Fibroblast of villous mesenchyme (primary cell): ENCODE data around the gene RNFT2. TPM values are rescaled to one million over a fixed set of nuclear protein-coding genes. Genes with fewer than 3 reads are reported as not detected.
"Not testable (repeated sequence)": the region's sequence is repeated elsewhere in the genome, so short reads cannot be mapped to it uniquely, and the experiment has no call there.

ENCODE experiments used
- DNase-seq: peaks from one replicate; pipeline ENCODE4 v3.0.0-alpha.2; 2010; ENCODE audit warnings: low read depth
- H3K4me3 ChIP-seq: 2 replicates; pipeline ENCODE4 v1.5.1; 2011; ENCODE audit warnings: low read depth, mild to moderate bottlenecking, low read length
- total RNA-seq: library from RNA; depleted of rRNA; stranded (reverse); fragments of >200 nt; gene quantifications from 2 replicates; pipeline ENCODE4 v1.2.3, GENCODE V29; 2012
- TF ChIP-seq, protein P1 (sequence below): IDR thresholded peaks from 2 replicates; pipeline ENCODE4 v1.5.1; 2012; ENCODE audit warnings: low read depth, mild to moderate bottlenecking, low read length; ENCODE audit not compliant: insufficient read depth

Gene RNFT2
- total RNA-seq, 1 donor, result 7.3 TPM

DNA sequence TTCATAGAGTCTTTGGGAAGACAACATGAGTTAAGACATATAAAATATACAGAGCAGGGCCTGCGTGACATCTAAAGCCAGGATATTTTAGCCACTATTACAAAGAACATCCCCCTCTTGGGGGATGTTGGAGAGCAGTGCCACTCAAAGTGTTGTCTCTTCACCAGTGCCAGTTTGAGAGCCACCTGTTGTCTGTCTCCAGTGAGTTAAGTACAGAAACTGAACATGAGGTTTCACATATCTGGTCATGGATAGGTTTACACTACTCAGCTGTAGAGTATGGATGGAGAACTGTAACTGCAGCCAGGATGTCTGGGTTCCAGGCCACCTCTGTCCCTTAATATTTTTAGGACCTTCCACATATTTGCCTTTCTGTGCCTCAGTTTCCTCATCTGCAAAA lies 39.1 kb downstream of the RNFT2 start:
- no peak for DNase-seq
- TF ChIP-seq, protein P1, sequence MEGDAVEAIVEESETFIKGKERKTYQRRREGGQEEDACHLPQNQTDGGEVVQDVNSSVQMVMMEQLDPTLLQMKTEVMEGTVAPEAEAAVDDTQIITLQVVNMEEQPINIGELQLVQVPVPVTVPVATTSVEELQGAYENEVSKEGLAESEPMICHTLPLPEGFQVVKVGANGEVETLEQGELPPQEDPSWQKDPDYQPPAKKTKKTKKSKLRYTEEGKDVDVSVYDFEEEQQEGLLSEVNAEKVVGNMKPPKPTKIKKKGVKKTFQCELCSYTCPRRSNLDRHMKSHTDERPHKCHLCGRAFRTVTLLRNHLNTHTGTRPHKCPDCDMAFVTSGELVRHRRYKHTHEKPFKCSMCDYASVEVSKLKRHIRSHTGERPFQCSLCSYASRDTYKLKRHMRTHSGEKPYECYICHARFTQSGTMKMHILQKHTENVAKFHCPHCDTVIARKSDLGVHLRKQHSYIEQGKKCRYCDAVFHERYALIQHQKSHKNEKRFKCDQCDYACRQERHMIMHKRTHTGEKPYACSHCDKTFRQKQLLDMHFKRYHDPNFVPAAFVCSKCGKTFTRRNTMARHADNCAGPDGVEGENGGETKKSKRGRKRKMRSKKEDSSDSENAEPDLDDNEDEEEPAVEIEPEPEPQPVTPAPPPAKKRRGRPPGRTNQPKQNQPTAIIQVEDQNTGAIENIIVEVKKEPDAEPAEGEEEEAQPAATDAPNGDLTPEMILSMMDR, result no peak
- no peak overlapping the region for H3K4me3 ChIP-seq

- H3K4me3 ChIP-seq, result no peak overlapping the region
- TF ChIP-seq, protein P1, result no peak
- DNase-seq, result no peak
Observed at GRCh38 chr12:116779597-116779996, 41.5 kb downstream of the RNFT2 start.

GRCh38 chr12:116780942-116781341 lies 42.8 kb downstream of the RNFT2 start:
- TF ChIP-seq, protein P1, result no peak
- no peak overlapping the region for H3K4me3 ChIP-seq
- DNase-seq, result no peak

- no peak for DNase-seq
- TF ChIP-seq, protein P1, result no peak
- no peak overlapping the region for H3K4me3 ChIP-seq
Observed at GRCh38 chr12:116783525-116784237, 45.6 kb downstream of the RNFT2 start.

GRCh38 chr12:116784238-116784612 lies 46.1 kb downstream of the RNFT2 start:
- DNase-seq, result no peak
- no peak overlapping the region for H3K4me3 ChIP-seq
- TF ChIP-seq, protein P1, result no peak

DNA sequence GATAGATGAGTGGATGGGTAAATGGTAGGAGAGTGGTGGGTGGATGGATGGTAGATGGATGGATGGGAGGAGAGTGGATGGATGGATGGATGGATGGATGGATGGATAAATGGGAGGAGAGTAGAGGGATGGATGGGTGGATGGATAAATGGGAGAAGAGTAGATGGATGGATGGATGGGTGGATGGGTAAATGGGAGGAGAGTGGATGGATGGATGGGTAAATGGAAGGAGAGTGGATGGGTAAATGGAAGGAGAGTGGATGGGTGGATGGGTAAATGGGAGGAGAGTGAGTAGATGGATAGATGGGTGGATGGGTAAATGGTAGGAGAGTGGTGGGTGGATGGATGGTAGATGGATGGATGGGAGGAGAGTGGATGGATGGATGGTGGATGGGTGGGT lies 51.4 kb downstream of the RNFT2 start:
- DNase-seq, H3K4me3 ChIP-seq: not testable (repeated sequence)

DNA sequence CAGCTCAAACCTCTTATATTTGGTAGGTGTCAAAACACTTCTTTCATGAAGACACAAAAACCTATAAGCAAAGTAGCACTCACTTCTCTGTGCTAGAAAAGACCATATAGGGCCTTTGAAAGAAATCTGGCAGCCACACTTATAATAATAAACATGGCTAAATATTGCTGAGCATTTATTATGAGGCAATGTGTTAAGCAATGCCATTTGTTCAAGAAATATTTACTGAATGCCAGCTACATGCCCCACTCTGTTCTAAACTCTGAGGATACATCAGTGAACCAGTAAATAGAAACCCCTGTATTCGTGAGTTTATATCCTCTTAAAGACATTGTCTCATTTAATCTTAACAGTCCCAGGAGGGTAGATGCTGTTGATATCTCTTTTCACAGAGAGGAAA lies 52.0 kb downstream of the RNFT2 start:
- no peak overlapping the region for H3K4me3 ChIP-seq
- no peak for DNase-seq
- TF ChIP-seq, protein P1, result no peak
